ENCODE data around the gene IGFBP6. TPM values are rescaled to one million over a fixed set of nuclear protein-coding genes. Genes with fewer than 3 reads are reported as not detected.

The IGFBP6 gene
- total RNA-seq, 1 experiment from 2014 or later, result 4.2 TPM

GRCh38 chr12:53076461-53076860 lies 21.0 kb upstream of the IGFBP6 start:
- TF ChIP-seq, protein P1, sequence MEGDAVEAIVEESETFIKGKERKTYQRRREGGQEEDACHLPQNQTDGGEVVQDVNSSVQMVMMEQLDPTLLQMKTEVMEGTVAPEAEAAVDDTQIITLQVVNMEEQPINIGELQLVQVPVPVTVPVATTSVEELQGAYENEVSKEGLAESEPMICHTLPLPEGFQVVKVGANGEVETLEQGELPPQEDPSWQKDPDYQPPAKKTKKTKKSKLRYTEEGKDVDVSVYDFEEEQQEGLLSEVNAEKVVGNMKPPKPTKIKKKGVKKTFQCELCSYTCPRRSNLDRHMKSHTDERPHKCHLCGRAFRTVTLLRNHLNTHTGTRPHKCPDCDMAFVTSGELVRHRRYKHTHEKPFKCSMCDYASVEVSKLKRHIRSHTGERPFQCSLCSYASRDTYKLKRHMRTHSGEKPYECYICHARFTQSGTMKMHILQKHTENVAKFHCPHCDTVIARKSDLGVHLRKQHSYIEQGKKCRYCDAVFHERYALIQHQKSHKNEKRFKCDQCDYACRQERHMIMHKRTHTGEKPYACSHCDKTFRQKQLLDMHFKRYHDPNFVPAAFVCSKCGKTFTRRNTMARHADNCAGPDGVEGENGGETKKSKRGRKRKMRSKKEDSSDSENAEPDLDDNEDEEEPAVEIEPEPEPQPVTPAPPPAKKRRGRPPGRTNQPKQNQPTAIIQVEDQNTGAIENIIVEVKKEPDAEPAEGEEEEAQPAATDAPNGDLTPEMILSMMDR (conservative IDR thresholded peaks at IDR 0.05), result no peak
- no CpG with 5 or more reads among the region's 3 CpGs for WGBS (ENCODE audit: extremely low coverage, insufficient read length, low lambda C conversion rate)
- Histone ChIP-seq H3K23ac (ENCODE audit: insufficient read length, low read depth, low read length) (no peak overlapping the region), H4K5ac (ENCODE audit: insufficient read length, low read depth, low read length) (no peak overlapping the region), H3K9me3 (ENCODE audit: control insufficient read depth, low read depth, low read length) (no peaks in the 10 kb centered on the region), H4K8ac (replicated peaks; ENCODE audit: insufficient read length, low read depth, low read length) (no peak overlapping the region), H3K27ac (ENCODE audit: insufficient read length, low read depth, low read length) (no peak overlapping the region), H3K23me2 (ENCODE audit: insufficient read length, low read depth, low read length, poor library complexity, severe bottlenecking) (no peaks in the 10 kb centered on the region), H2BK12ac (ENCODE audit: insufficient read length, low read depth, low read length) (no peak overlapping the region), H2BK120ac (ENCODE audit: low read depth, low read length, poor library complexity, severe bottlenecking) (no peak overlapping the region), H3K4me1 (ENCODE audit: insufficient read depth, low read length) (peaks cover 2% of the 10 kb centered on the region; the same call in 1 of the 2 replicates), H2BK15ac (ENCODE audit: low read depth, low read length) (no peak overlapping the region), H2AFZ (ENCODE audit: low read length) (no peak overlapping the region), H3K79me1 (ENCODE audit: insufficient read depth, low read depth, low read length, poor library complexity, severe bottlenecking) (no peaks in the 10 kb centered on the region), H3K79me2 (ENCODE audit: insufficient read depth, low read length) (no peaks in the 10 kb centered on the region), H3K9ac (ENCODE audit: extremely low read depth, insufficient read length, low read length) (no peak overlapping the region), H3K14ac (ENCODE audit: insufficient read depth, low read length) (no peak overlapping the region), H3K4me2 (ENCODE audit: insufficient read depth, insufficient read length, low read length) (no peak overlapping the region), H4K91ac (ENCODE audit: insufficient read length, low read depth, low read length) (no peak overlapping the region), H2AK5ac (ENCODE audit: insufficient read length, low read length) (no peak overlapping the region), H3K27me3 (ENCODE audit: insufficient read depth, low read length) (no peaks in the 10 kb centered on the region), H4K20me1 (ENCODE audit: control insufficient read depth, insufficient read depth, insufficient read length) (no peaks in the 10 kb centered on the region), H2BK20ac (ENCODE audit: low read depth, low read length, poor library complexity, severe bottlenecking) (no peak overlapping the region), H3K56ac (ENCODE audit: insufficient read length, low read depth, low read length) (no peak overlapping the region), H3T11ph (ENCODE audit: low read length) (no peak overlapping the region), H3K18ac (ENCODE audit: insufficient read length, low read depth, low read length) (no peak overlapping the region), H2BK5ac (ENCODE audit: insufficient read length, low read length) (no peak overlapping the region), H3K4ac (ENCODE audit: low read depth, low read length) (no peak overlapping the region)
- DNase-seq, result no peak
- peaks cover 17% of the 10 kb centered on the region for H3K27me3 Mint-ChIP-seq (ENCODE audit: low read depth)
- peaks cover 22 to 26% of the 10 kb centered on the region in 2 experiments for H3K4me1 Mint-ChIP-seq
- H3K36me3 Mint-ChIP-seq (ENCODE audit: insufficient read depth in 1 of 3, low read depth in 3 of 3), result peaks cover 12 to 40% (median 29%) of the 10 kb centered on the region in 3 experiments
- no peak overlapping the region for H3K27ac Mint-ChIP-seq
- no peaks in the 10 kb centered on the region for H3K9me3 Mint-ChIP-seq
- H3K4me3 Mint-ChIP-seq, result no peak overlapping the region
